Ishikawa (cell line): ENCODE measurements around the gene MEDAG.

ENCODE experiments used
- CEBPB ChIP-seq: IDR thresholded peaks from 2 replicates; pipeline ENCODE4 v1.6.1; 2012
- CREB1 ChIP-seq: IDR thresholded peaks from 2 replicates; pipeline ENCODE4 v1.6.1; 2012; ENCODE audit warnings: low read depth
- EGR1 ChIP-seq: IDR thresholded peaks from 2 replicates; pipeline ENCODE4 v1.6.1; 2012
- EP300 ChIP-seq: IDR thresholded peaks from 2 replicates; pipeline ENCODE4 v1.6.1; 2012; ENCODE audit warnings: borderline replicate concordance
- FOXM1 ChIP-seq: IDR thresholded peaks from 2 replicates; pipeline ENCODE4 v1.6.1; 2012; ENCODE audit warnings: low read depth, borderline replicate concordance
- NFIC ChIP-seq: IDR thresholded peaks from 2 replicates; pipeline ENCODE4 v1.6.1; 2012
- RAD21 ChIP-seq: IDR thresholded peaks from 2 replicates; pipeline ENCODE4 v1.6.1; 2012; ENCODE audit warnings: low read depth
- TAF1 ChIP-seq: IDR thresholded peaks from 2 replicates; pipeline ENCODE4 v1.6.1; 2012; ENCODE audit warnings: low read depth, mild to moderate bottlenecking
- TCF12 ChIP-seq: IDR thresholded peaks from 2 replicates; pipeline ENCODE4 v1.6.1; 2012; ENCODE audit warnings: low read depth
- TEAD4 ChIP-seq: IDR thresholded peaks from 2 replicates; pipeline ENCODE4 v1.6.1; 2012
- YY1 ChIP-seq: IDR thresholded peaks from 2 replicates; pipeline ENCODE4 v1.6.1; 2012; ENCODE audit warnings: low read depth
- ZBTB7A ChIP-seq: IDR thresholded peaks from 2 replicates; pipeline ENCODE4 v1.6.1; 2012; ENCODE audit warnings: low read depth
- TF ChIP-seq, protein P1 (sequence below): IDR thresholded peaks from 2 replicates; pipeline ENCODE4 v1.6.1; 2012; ENCODE audit warnings: low read depth, mild to moderate bottlenecking
- TF ChIP-seq, protein P2 (sequence below): IDR thresholded peaks from 2 replicates; pipeline ENCODE4 v1.6.1; 2012

DNA sequence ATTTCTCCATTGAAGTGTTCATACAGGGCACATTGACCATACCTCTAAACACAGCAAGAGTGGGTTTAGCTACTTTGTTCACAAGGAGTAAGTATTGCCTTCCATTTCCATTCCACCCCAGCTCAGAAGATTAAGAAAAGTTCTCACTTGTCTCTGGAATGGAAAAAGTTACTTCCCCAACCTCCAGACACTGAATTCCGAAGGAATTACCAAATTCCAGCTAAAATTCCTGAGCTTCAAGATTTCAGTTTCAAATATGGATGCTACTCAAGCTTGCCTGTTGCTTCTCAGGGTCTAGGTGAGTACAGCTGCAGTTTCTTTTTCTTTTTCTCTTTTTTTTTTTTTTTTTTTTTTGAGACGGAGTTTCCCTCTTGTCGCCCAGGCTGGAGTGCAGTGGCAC lies 60.0 kb downstream of the MEDAG start:
- TF ChIP-seq EP300 (no peak), FOXM1 (no peak), CREB1 (no peak), YY1 (no peak), TAF1 (no peak), RAD21 (no peak), CEBPB (no peak), EGR1 (no peak), TEAD4 (no peak), ZBTB7A (no peak), NFIC (no peak), TCF12 (no peak)
- TF ChIP-seq, protein P1, sequence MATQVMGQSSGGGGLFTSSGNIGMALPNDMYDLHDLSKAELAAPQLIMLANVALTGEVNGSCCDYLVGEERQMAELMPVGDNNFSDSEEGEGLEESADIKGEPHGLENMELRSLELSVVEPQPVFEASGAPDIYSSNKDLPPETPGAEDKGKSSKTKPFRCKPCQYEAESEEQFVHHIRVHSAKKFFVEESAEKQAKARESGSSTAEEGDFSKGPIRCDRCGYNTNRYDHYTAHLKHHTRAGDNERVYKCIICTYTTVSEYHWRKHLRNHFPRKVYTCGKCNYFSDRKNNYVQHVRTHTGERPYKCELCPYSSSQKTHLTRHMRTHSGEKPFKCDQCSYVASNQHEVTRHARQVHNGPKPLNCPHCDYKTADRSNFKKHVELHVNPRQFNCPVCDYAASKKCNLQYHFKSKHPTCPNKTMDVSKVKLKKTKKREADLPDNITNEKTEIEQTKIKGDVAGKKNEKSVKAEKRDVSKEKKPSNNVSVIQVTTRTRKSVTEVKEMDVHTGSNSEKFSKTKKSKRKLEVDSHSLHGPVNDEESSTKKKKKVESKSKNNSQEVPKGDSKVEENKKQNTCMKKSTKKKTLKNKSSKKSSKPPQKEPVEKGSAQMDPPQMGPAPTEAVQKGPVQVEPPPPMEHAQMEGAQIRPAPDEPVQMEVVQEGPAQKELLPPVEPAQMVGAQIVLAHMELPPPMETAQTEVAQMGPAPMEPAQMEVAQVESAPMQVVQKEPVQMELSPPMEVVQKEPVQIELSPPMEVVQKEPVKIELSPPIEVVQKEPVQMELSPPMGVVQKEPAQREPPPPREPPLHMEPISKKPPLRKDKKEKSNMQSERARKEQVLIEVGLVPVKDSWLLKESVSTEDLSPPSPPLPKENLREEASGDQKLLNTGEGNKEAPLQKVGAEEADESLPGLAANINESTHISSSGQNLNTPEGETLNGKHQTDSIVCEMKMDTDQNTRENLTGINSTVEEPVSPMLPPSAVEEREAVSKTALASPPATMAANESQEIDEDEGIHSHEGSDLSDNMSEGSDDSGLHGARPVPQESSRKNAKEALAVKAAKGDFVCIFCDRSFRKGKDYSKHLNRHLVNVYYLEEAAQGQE: no peak
- TF ChIP-seq, protein P2, sequence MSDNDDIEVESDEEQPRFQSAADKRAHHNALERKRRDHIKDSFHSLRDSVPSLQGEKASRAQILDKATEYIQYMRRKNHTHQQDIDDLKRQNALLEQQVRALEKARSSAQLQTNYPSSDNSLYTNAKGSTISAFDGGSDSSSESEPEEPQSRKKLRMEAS: no peak
